ENCODE measurements around the gene RBP3. TPM values are rescaled to one million over a fixed set of nuclear protein-coding genes. Genes with fewer than 3 reads are reported as not detected.

Gene RBP3
- total RNA-seq, 1 donor from 2014 or later = not detected

DNA sequence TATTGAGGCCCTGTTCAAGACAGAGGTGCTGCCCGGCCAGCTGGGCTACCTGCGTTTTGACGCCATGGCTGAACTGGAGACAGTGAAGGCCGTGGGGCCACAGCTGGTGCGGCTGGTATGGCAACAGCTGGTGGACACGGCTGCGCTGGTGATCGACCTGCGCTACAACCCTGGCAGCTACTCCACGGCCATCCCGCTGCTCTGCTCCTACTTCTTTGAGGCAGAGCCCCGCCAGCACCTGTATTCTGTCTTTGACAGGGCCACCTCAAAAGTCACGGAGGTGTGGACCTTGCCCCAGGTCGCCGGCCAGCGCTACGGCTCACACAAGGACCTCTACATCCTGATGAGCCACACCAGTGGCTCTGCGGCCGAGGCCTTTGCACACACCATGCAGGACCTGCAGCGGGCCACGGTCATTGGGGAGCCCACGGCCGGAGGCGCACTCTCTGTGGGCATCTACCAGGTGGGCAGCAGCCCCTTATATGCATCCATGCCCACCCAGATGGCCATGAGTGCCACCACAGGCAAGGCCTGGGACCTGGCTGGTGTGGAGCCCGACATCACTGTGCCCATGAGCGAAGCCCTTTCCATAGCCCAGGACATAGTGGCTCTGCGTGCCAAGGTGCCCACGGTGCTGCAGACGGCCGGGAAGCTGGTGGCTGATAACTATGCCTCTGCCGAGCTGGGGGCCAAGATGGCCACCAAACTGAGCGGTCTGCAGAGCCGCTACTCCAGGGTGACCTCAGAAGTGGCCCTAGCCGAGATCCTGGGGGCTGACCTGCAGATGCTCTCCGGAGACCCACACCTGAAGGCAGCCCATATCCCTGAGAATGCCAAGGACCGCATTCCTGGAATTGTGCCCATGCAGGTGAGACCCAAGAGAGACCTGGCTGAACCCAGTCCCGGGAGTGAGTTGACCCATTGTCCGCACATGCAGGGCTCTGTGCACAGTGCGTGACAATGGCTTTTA is 2.8 kb downstream of the RBP3 start:
- H3K4me1 Mint-ChIP-seq (ENCODE audit: low read depth, unreplicated experiment) = peaks cover 8% of the 10 kb centered on the region
- H3K36me3 Mint-ChIP-seq (ENCODE audit: unreplicated experiment) = no peaks in the 10 kb centered on the region
- peaks cover 6% of the 10 kb centered on the region for H3K27me3 Mint-ChIP-seq (ENCODE audit: unreplicated experiment)
- no peak overlapping the region for H3K4me3 Mint-ChIP-seq (ENCODE audit: unreplicated experiment)
- H3K27ac Mint-ChIP-seq (ENCODE audit: unreplicated experiment) = no peak overlapping the region
- TF ChIP-seq, protein P1, sequence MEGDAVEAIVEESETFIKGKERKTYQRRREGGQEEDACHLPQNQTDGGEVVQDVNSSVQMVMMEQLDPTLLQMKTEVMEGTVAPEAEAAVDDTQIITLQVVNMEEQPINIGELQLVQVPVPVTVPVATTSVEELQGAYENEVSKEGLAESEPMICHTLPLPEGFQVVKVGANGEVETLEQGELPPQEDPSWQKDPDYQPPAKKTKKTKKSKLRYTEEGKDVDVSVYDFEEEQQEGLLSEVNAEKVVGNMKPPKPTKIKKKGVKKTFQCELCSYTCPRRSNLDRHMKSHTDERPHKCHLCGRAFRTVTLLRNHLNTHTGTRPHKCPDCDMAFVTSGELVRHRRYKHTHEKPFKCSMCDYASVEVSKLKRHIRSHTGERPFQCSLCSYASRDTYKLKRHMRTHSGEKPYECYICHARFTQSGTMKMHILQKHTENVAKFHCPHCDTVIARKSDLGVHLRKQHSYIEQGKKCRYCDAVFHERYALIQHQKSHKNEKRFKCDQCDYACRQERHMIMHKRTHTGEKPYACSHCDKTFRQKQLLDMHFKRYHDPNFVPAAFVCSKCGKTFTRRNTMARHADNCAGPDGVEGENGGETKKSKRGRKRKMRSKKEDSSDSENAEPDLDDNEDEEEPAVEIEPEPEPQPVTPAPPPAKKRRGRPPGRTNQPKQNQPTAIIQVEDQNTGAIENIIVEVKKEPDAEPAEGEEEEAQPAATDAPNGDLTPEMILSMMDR (IDR thresholded peaks at IDR 0.05; ENCODE audit: partially characterized antibody, unreplicated experiment) = no peak
- H3K9me3 Mint-ChIP-seq (ENCODE audit: unreplicated experiment) = peaks cover 7% of the 10 kb centered on the region
- DNase-seq = no peak

GRCh38 chr10:47351899-47352815 is 4.0 kb downstream of the RBP3 start:
- no peak for DNase-seq
- peaks cover 2% of the 10 kb centered on the region for H3K4me1 Mint-ChIP-seq (ENCODE audit: low read depth, unreplicated experiment)
- peaks cover 3% of the 10 kb centered on the region for H3K9me3 Mint-ChIP-seq (ENCODE audit: unreplicated experiment)
- no peak overlapping the region for H3K4me3 Mint-ChIP-seq (ENCODE audit: unreplicated experiment)
- TF ChIP-seq, protein P1 (IDR thresholded peaks at IDR 0.05; ENCODE audit: partially characterized antibody, unreplicated experiment) = no peak
- H3K27me3 Mint-ChIP-seq (ENCODE audit: unreplicated experiment) = peaks cover 6% of the 10 kb centered on the region
- no peak overlapping the region for H3K27ac Mint-ChIP-seq (ENCODE audit: unreplicated experiment)
- H3K36me3 Mint-ChIP-seq (ENCODE audit: unreplicated experiment) = no peaks in the 10 kb centered on the region

DNA sequence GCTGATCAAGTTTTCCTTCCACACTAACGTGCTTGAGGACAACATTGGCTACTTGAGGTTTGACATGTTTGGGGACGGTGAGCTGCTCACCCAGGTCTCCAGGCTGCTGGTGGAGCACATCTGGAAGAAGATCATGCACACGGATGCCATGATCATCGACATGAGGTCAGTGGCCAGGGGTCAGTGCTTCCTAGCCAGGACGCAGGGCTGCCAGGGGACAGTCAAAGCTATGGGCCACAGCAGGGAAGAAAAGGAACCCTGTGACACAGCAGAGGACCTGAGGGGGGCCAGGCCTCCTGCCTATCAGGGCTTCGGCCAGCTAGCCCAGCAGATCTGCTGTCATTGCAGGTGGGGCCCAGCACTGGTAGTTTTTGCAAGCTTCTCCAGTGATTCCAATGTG is 5.2 kb downstream of the RBP3 start:
- TF ChIP-seq, protein P1 (IDR thresholded peaks at IDR 0.05; ENCODE audit: partially characterized antibody, unreplicated experiment) = no peak
- no peaks in the 10 kb centered on the region for H3K36me3 Mint-ChIP-seq (ENCODE audit: unreplicated experiment)
- no peak for DNase-seq
- H3K27ac Mint-ChIP-seq (ENCODE audit: unreplicated experiment) = no peak overlapping the region
- peaks cover 1% of the 10 kb centered on the region for H3K27me3 Mint-ChIP-seq (ENCODE audit: unreplicated experiment)
- peaks cover 3% of the 10 kb centered on the region for H3K9me3 Mint-ChIP-seq (ENCODE audit: unreplicated experiment)
- H3K4me1 Mint-ChIP-seq (ENCODE audit: low read depth, unreplicated experiment) = no peaks in the 10 kb centered on the region
- H3K4me3 Mint-ChIP-seq (ENCODE audit: unreplicated experiment) = no peak overlapping the region

GRCh38 chr10:47354165-47354564 is 6.0 kb downstream of the RBP3 start:
- peaks cover 3% of the 10 kb centered on the region for H3K9me3 Mint-ChIP-seq (ENCODE audit: unreplicated experiment)
- H3K36me3 Mint-ChIP-seq (ENCODE audit: unreplicated experiment) = no peaks in the 10 kb centered on the region
- TF ChIP-seq, protein P1 (IDR thresholded peaks at IDR 0.05; ENCODE audit: partially characterized antibody, unreplicated experiment) = no peak
- no peak overlapping the region for H3K4me3 Mint-ChIP-seq (ENCODE audit: unreplicated experiment)
- no peak for DNase-seq
- no peak overlapping the region for H3K27ac Mint-ChIP-seq (ENCODE audit: unreplicated experiment)
- H3K4me1 Mint-ChIP-seq (ENCODE audit: low read depth, unreplicated experiment) = no peaks in the 10 kb centered on the region
- H3K27me3 Mint-ChIP-seq (ENCODE audit: unreplicated experiment) = no peaks in the 10 kb centered on the region

Measured in glutamatergic neuron (in vitro differentiated cells).